Esophagus squamous epithelium (tissue), 4 donors: ENCODE data around the gene OR1J4.

Experiments
- CTCF ChIP-seq, 6 experiments: fragments of 450-650 bp in 4 of 6; fragments of 200-600 bp in 2 of 6; sonication (generic) in 2 of 6; IDR thresholded peaks; one replicate each; pipeline ENCODE4 v1.5.1; 2016 to 2019; ENCODE audit warnings: antibody characterized with exemption in 6 of 6, mild to moderate bottlenecking in 4 of 6, moderate library complexity in 4 of 6
- POLR2A ChIP-seq, 4 donors: fragments of 450-650 bp; IDR thresholded peaks; one replicate each; pipeline ENCODE4 v1.6.1; 2017; ENCODE audit warnings: antibody characterized with exemption in 4 of 4, mild to moderate bottlenecking in 4 of 4, moderate library complexity in 3 of 4

DNA sequence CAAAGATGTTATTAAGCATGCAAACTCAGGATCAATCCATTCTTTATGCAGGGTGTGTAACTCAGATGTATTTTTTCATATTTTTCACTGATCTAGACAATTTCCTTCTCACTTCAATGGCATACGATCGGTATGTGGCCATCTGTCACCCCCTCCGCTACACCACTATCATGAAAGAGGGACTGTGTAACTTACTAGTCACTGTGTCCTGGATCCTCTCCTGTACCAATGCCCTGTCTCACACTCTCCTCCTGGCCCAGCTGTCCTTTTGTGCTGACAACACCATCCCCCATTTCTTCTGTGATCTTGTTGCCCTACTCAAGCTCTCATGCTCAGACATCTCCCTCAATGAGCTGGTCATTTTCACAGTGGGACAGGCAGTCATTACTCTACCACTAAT, 435 bp downstream of the OR1J4 start:
- TF ChIP-seq CTCF (IDR thresholded peaks at IDR 0.05) (no peak), POLR2A (IDR thresholded peaks at IDR 0.05) (no peak)
